Endothelial cell of umbilical vein (primary cell): ENCODE measurements around the gene DDX31.

Source experiments
- CTCF ChIP-seq, 2 donors: IDR thresholded peaks; 1 replicate in 1 of 2; 2 replicates in 1 of 2; pipeline ENCODE4 v1.5.1; 2011; ENCODE audit warnings: low read length in 2 of 2, mild to moderate bottlenecking in 2 of 2, moderate library complexity in 2 of 2, control low read depth in 1 of 2, inconsistent platforms in 1 of 2, low read depth in 1 of 2; ENCODE audit not compliant: insufficient read depth in 1 of 2; ENCODE audit errors: extremely low read depth in 1 of 2
- POLR2A ChIP-seq: IDR thresholded peaks from 2 replicates; pipeline ENCODE4 v1.6.1; 2012; ENCODE audit warnings: low read depth, mild to moderate bottlenecking, control low read depth, low read length
- POLR2AphosphoS5 ChIP-seq: IDR thresholded peaks from 2 replicates; pipeline ENCODE4 v1.6.1; 2012; ENCODE audit warnings: low read depth, mild to moderate bottlenecking, control low read depth, low read length, moderate library complexity; ENCODE audit not compliant: insufficient read depth

GRCh38 chr9:132602207-132602606 lies 67.6 kb downstream of the DDX31 start:
- no peak for TF ChIP-seq CTCF (IDR thresholded peaks at IDR 0.05; ENCODE audit: extremely low read depth in 1 of 2, insufficient read depth in 1 of 2, low read depth in 1 of 2, low read length in 2 of 2)
- TF ChIP-seq POLR2AphosphoS5: no peak
- TF ChIP-seq POLR2A: no peak
